GM18498 (cell line): ENCODE data around the gene PLEKHA5.
"Not testable (repeated sequence)": the region's sequence is repeated elsewhere in the genome, so short reads cannot be mapped to it uniquely, and the experiment has no call there.

Experiments
- ATAC-seq: cut with Tn5 transposase; IDR thresholded peaks from one replicate; pipeline ENCODE4 v1.9.1; 2021; ENCODE audit warnings: mild to moderate bottlenecking, moderate library complexity; ENCODE audit not compliant: unreplicated experiment

PLEKHA5 gene

DNA sequence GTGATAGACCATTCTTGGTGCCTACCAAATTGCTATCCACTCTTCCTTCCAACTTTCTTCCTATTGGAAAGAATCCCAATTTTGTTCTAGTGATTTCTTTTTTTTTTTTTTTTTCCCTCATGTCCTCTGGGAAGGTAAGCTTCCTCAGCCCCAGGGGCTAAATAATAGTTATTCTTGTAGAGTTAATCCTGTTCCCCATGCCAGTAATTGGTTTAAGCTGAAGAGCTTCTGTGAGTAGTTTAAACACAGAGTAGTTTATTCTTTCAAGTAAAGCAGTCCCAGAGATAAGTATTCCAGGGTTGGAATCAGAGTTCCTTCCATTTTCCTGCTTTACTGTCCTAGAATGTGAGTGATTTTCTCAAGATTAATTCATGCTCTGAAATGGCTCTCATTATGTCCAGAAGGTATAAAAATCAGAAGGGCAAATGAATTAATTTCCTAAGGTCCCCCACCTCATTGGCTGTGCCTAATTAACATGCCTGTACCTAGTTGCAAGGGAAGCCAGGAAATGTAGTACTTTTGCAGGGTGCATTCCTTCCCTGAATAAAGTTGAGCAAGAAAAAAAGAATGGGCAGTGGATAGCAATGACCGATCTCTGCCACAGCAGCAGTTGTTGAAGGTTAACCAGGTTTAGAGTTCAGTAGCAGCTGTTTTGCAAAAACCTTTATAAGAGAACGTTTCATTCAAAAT, 97.8 kb downstream of the PLEKHA5 start:
- no peak for ATAC-seq

DNA sequence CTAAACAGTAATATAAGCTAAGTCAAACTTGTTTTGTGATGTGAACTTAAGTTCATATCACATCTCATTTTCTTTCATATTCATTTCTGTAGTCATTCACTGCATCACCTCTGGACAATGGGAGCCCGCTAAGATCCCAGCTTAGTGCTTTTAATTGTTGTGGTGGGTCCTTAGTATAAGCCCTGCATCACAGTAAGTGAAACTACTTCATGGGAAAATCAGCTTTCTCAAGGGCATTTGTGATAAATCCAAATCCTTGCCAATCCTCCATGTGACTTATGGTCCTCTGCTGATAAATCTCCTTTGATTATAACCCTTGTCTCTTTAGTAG, 98.3 kb downstream of the PLEKHA5 start:
- ATAC-seq, result no peak

DNA sequence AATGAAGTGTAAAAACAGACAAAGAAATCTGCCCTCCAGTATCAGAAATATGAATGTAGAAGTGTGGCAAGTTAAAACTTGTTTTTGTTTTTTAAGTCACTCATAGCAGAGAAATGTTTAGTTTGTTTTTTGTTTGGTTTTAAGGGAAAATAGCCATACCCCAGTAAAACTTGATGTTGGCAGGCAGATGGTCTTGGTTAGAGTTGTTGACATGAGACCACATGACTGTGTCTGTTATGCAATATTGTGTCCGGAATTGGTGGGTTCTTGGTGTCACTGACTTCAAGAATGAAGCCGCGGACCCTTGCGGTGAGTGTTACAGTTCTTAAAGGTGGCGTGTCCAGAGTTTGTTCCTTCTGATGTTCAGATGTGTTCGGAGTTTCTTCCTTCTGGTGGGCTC, 99.5 kb downstream of the PLEKHA5 start:
- not testable (repeated sequence) for ATAC-seq

DNA sequence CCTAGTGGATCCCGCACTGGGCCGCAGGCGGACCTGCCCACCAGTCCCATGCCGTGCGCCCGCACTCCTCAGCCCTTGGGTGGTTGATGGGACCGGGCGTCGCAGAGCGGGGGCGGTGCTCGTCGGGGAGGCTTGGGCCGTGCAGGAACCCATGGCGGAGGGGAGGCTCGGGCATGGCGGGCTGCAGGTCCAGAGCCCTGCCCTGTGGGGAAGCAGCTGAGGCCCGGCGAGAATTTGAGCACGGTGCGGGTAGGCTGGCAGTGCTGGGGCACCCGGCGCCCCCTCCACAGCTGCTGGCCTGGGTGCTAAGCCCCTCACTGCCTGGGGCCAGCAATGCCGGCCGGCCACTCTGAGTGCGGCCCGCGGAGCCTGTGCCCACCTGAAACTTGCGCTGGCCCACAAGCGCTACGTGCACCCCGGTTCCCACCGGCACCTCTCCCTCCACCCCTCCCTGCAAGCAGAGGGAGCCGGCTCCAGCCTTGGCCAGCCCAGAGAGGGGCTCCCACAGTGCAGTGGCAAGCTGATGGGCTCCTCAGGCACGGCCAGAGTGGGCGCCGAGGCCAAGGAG, 100.8 kb downstream of the PLEKHA5 start:
- no peak for ATAC-seq

DNA sequence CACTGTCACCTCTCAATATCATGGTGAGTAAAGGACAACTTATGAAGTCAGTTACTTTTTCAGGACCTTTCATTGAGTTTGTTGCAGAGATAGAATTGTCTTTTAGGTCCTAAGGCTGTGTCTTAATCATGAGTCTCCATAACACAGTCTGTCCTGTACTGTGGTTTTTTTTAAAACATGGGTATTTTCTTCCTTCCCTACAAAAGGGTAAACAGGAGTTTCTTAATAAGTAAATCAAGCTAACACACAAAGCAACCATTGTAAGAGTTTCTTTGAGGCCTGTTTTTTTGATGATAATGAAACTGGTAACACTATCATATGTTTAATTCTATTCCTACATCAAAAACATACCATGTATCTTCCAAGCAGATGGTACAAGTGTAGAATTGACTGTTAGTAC, 101.4 kb downstream of the PLEKHA5 start:
- no peak for ATAC-seq

DNA sequence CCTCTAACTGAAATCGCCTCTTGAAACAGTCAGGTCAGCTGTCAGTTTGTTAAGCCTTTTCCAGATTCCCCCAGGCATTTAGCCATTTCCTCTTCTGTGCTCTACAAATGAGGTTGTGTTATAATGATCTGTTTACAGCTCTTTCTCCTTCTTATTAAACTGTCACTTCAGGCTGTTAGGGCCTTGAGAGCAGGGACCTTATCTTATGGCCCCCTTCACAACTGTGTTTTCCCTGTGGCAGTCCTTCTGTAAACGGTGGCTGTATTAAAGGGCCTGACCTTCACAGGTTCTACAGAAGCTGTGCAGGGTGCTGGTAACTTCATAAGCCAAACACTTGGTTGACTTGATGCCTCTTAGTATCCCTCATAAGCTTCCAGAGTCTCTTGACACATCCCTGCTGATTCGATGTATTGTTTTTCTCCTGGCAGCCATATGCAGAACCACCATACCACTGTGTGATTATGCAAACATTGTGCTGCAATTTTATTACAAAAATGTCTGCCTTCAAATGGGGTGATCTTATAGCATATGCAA, 104.7 kb downstream of the PLEKHA5 start:
- no peak for ATAC-seq

DNA sequence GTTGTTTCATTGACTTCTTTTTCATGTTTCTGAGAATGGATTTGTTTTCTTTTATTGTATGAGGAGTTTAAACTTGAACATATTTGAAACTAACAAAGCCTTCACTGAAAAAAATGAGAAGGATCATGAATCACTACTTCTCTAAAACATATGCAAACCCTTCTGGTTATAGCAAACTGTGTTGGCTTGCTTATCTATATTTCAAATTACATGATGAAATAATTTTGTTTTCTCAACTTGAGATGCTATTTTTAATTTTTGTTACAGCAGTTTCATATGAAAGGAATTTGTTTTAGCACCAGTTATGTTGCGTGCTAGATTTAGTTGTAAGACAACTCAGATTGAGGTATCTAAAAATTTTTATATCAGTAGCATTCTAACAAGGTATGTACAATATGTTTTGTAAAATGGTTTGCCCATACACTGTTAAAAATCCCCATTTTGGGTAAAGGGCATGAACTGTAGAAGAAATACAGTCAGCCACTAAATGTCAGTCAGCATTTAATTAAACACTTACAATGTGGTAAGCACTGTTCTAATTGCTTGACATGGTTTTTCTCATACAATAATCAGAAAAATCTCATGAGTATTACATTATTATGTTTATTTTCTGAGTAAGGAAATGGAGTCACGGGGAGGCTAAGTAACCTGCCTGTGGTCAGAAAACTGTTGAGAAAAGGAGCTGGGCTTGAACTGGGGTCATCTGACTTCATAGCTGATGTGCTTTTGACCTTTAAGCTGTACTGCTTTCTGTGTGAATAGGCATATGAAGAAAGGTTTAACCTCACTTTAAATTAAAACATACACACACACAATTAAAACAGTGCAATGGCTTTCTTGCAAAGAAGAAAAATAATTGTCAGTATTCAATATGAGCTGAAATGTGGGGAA, 105.7 kb downstream of the PLEKHA5 start:
- no peak for ATAC-seq

DNA sequence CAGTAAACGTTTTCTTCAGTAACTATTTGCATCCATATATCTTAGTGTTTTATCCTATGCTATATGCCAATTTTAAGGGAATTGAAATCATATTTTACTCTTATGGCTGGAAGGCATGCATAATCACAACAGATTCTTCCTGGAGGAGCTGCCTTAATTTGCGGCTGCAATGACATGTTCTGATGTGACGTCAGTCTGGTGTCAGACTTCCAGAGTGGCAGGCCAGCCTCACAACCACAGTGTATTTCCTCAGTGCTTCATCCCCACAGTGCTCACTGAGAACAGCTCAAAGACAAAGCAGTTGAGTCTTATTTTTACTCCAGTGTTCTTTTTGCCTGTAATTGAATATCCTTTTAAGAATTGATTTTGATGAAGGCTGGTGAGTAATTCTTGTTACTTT, 107.1 kb downstream of the PLEKHA5 start:
- ATAC-seq, result no peak

DNA sequence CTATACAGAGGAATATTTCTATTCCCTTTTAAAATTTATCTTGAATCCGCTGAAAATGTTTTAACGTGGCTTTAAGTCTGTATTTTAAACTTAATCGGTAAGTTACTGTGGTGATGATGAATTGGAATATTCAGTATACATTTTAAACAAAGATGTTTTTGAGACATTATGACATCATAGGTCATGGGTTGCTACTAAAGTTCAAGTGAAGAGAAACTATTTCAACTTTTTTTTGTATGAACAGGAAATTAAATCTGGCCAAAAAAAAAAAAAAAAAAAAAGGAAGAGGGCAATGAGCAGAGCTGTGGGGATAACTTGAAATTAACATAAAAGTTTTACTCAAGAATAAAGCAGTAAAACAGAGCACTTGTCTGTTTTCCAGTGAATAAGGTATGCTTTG, 109.0 kb downstream of the PLEKHA5 start:
- no peak for ATAC-seq

DNA sequence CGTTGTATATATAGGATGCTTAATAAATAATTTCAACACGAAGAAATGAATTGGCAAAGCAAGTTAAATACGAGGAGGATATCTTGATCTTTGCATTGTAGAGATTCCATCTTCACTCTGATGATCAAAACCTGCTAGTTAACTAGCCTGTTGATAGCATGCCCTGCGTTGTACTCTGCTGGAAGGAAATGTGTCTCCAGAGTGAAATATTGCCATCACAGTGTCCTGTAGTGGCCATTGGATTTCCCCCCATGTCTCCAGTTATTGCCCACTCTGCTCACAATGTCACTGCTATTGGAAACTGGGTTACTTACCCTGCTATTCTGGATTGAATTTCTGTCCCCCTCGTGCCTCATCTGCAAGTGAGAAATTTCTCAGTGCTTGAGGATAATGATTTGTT, 109.6 kb downstream of the PLEKHA5 start:
- no peak for ATAC-seq

DNA sequence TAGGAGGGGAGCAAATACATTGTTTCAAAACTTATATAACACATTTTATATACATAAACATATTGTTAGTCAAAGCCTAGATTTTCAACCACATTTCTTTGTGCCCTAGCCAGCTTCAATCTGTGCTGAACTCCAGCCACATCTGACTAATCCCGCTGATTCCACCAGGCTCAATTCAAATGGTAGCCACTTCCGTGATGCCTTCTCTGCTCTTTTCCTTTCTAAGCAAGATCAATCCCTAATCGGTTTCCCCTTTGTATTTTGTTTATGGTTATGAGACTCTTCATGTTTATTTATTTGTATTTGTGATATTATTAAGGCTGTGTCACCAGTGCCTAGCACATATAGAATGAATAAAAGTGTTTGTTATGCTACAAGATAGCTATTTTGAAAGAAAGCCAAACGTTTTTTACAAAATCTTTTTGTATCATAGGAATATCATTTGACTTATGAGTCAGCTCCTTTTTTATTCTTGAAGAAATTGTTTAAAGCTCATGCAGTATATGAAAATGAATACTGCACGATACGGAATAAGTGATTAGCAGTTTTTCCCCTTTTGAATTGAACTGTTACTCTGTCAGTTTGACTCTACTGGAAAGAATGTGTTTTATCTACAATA, 110.2 kb downstream of the PLEKHA5 start:
- ATAC-seq, result no peak

DNA sequence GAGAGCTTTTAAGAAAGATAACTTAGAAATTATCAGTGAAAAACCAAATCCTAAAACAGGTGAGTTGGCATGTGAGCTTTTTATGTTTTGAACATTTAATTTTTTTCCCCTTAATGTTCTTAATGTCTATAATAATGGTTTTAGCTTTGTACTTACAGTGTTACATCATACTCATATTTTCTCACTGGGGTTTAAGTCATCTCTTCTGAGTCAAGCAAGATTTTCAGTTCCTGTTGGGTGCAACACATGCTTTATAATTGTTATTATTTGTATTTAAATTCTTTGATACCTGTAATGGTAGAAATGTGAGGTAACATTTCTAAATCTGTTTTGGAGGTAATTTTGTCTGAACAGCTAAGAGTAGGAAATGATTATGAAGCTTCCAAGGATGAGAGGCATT, 113.0 kb downstream of the PLEKHA5 start:
- no peak for ATAC-seq

DNA sequence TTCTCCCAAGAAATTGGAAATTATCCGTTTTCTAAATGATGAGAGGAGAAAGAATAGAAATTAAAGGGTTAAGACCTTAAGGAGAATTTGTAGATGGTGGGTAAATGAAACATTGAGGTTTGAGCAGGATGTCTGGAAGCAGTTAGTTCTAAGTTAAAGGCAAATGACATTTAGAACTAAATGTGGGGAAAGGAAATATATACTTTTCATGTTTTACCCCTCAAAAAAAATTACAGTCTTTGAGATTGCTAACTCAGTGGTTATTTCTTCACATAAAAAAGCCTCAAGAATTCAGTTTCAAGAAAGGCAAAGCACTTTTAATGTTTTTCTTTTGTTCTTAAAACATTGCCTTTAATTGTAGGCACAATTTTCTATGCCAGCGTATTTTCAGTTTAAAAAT, 114.0 kb downstream of the PLEKHA5 start:
- ATAC-seq, result no peak

DNA sequence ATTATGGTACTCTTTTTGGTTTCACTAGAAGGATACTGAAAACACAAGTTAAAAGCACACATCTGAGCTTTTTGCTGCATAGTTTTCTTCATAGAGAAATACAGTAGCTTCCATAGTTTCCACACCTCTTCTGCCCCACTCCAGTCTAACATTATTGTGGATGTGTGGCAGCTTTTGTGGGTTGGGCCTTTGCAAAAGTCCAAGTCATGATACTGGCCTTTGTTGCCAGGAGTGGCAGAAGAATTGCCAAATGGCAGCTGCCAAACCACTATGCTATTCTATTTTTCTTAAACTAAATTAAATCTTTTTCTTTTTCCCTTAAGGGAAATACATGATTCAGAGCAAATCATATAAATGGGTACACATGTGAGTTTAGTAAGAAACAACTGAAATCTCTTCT, 114.8 kb downstream of the PLEKHA5 start:
- ATAC-seq, result no peak

DNA sequence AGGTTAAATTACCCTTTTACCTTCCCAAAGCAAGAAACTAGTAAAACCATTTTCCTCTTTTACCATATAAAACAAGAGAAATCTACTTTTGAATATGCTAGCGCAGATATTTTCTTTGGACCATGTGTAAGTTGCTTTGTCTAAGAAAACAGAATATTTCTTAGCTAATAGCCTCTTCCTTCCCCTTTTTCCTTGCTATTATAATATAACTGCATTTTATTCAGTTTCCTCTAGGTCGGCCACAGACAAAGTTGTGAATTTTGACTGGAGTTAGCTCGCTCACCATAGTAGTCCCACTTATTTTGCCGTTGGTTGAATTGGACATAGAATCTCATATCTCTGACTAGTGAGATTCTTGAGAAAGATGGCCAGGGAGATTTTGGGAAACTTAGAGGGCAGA, 115.6 kb downstream of the PLEKHA5 start:
- no peak for ATAC-seq

DNA sequence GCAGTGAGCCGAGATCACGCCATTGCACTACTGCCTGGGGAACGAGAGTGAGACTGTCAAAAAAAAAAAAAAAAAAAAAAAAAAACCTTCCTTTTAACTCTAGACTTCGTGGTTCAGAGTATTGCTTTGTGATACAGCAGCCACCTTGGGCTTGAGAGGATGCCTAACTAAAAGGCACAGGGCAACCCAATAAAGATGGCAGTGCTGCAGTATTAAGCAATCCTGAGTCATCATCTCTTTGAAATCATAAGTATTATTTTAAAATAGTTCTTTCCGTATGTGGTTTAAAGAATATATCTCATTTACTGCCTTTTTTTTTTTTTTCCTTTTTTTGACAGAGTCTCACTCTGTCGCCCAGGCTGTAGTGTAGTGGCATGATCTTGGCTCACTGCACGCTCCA, 116.1 kb downstream of the PLEKHA5 start:
- ATAC-seq, result no peak

DNA sequence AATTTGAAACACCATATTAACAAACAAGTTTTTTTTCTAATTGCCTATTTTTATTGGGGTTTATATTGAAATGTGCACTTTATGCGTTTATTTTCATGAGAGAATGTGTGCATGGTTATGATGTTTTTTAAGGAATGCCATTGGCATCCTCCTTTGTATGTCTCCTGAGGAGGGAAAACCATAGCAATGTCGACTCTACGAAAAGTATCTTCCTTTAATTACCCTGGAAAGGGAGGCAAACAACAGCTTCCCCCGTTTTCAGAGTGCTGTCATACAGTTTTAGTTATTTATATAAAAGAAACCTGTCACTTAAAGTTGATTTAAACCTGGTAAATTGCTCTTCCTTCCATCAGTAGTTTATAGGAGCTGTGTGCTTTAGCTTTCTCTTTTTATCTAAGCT, 117.4 kb downstream of the PLEKHA5 start:
- no peak for ATAC-seq

DNA sequence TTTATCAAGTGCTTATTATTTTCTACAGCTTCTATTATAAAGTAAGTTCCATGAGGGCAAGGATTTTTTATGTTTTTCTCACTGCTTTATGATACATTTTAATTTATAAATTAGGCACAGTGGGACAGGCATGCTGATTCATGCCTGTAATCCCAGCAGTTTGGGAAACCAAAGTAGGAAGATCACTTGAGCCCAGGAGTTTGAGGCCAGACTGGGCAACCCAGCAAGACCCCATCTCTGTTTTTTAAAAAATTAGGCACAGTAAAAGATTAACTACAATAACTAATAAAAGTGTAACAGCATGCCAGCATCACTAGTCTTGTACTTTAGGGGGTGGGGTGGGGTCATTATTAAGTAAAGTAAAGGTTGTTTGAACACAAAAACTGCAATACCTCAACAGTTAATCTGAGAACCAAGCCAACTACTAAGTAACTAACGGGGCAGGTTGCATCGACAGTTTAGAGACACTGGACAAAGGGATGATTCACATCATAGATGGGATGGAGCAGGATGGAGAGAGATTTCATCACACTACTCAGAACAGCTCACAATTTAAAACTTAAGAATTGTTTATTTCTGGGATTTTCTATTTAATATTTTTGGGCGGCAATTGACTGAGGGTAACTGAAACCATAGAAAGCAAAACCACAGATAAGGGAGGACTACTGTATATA, 119.5 kb downstream of the PLEKHA5 start:
- no peak for ATAC-seq

DNA sequence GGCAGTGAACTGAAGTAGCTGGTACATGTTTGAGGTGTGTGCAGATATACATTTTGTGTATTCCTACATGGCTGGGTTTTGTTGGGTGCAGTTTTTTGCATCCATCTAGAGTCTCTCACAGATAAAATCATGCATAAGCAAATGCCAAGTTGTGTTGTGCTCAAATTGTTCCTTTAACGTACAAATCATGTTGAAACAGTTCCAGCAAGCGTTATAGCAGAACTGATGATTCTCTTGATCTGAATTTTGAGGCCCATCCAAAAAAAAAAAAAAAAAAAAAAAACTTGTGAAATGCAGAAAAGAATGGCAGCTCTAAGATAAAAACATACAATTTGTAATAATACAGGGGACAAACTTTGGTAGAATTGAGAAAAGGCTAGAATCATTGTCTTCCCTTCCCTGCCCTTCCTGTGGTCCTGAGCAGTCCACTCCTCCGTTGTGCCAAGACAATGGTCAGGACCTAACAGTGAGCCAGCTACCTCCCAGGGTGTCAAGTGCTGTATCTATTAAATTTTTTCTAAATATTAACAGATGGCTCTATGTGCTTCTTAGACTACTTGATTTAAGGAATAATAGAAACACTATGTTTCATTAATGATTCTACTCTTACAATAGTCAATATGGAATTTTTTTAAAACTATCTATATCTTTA, 122.1 kb downstream of the PLEKHA5 start:
- no peak for ATAC-seq

DNA sequence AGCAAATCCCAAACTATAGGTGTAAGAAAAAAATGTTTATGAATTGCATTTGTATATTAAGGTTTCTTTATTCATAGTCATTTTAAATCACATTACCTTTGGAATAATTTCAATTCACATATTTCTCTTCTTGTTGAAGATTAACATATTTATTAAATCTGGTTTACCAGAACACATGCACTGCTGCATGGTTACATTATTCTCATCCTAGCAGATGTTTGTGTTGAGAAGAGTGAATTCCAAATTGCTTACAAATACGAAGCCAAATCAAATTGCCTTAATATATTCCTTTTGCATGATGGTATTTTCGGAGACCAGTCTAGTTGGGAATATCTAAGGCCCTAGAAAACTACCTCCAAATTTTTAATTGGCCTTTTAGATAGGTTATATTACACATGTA, 130.6 kb downstream of the PLEKHA5 start:
- ATAC-seq, result no peak
